ENCODE results near the gene CLDN19.

CLDN19 gene

GRCh38 chr1:42692911-42693310, 47.1 kb downstream of the CLDN19 start:
- no peak for DNase-seq

DNA sequence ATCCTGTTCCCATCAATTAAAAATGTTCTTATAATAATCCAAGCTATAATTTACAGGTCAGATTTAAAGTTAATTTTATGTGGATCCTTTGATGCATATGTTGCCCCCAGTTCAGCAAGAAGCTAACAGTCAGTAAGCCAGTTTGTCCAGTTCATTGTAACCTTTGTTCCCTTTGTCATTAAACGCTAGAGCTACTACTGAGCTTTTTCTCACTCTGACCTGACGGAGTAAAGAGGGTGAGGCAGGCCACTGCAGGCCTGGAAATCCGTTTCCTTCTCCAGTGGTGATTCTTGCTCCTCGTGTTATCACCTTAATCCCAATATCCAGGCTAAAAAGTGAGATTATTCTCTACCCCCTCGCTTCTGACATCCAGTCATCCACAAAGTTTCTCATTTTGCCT, 47.6 kb downstream of the CLDN19 start:
- DNase-seq, result no peak

DNA sequence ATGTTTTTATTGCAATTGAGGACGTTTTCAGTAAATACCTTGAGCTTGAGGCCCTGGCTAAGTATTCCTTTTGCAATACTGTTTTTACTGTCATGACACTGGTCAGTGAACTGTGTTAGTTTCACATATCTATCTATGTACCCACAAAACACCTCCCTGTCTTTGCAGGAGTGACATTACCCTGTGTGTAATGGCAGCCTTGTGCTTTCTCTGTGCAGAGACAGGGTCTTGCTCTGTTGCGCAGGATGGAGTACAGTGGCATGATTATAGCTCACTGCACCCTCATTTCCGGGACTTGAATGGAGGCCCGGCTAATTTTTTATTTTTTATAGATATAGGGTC, 48.9 kb downstream of the CLDN19 start:
- no peak for DNase-seq

DNA sequence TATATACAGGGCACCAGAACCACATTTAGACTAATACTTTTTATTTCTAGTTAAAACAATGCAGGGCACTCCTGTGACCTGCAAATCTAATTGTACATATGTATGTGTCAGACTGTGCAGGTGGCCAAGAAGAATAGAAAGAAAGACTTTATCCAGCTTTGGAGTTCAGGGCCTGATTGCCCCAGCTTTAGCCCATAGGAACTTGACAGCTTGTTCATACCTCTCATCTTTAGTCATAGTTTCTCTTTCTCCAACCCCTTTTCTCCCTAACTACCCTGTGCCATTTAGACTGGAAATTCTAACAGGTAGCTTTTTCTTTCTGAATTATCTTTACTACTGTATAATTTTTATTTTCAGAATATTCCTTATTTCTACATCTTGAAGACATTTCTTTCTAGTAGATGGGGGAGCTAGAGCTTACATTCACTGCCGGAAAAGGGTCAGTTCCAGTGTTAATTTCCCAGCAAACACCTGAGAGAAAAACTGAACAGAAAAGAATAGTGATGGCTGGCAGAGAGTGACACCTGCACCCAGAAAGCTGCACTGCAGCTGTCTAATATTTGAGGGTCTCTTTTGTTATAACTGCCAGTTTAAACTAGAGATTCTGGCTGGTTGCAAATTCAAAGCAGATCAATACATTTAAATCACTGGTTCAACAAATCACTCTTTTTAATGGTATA, 49.4 kb downstream of the CLDN19 start:
- DNase-seq, result no peak

GRCh38 chr1:42689912-42690311, 50.1 kb downstream of the CLDN19 start:
- DNase-seq, result no peak

DNA sequence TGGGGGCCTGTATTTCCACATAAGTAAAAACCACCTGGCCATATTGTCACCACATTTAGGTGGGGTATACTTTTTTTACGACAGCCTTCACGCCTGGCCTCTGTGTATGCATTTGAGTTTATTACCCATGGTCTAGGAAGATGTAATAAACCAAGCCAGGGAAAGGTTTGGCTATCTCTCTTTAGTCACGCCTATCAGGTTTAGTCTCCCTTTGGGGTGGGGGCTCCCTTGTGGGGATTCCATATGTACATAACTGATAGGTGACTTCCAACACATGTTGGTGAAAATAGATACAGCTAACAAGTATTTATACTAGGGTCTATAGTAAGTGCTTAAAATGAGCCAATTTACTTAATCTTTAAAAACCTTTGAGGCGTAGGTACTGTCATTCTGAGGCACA, 53.6 kb downstream of the CLDN19 start:
- DNase-seq, result no peak

DNA sequence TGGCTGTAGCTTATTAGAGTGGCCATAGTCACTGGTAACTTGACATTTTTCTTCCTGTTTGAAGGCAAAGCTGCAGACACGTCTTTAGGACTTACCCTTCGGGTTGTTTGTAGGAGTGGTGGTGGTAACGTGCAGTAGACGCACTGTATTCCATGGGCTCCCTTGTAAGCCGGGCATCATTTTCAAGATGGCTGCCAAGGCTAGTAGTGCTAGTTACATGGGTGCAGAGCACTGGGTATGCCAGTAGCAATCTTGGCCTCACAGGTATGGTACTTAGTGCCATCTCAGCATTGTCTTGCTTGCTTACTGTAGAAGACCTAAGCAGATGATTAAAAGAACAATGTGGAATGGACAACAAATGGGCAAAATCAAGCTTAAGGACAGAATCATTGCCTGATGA, 55.9 kb downstream of the CLDN19 start:
- DNase-seq, result no peak
